Hematopoietic multipotent progenitor cell treated with erythropoietin and hydrocortisone succinate and interleukin-3 and kit ligand, for 4 days (in vitro differentiated cells): ENCODE measurements around the gene MSGN1.
"Not testable (repeated sequence)": the region's sequence is repeated elsewhere in the genome, so short reads cannot be mapped to it uniquely, and the experiment has no call there.

Source experiments
- DNase-seq: peaks from one replicate; pipeline ENCODE4 v3.0.0-alpha.2; 2015

Gene MSGN1

GRCh38 chr2:17805717-17806363 lies 10.4 kb upstream of the MSGN1 start:
- DNase-seq = no peak

- no peak for DNase-seq
Observed at GRCh38 chr2:17813010-17813741, 3.1 kb upstream of the MSGN1 start.

GRCh38 chr2:17813742-17814473 lies 2.4 kb upstream of the MSGN1 start:
- peak; percentile 14 for DNase-seq

- no peak for DNase-seq
Observed at GRCh38 chr2:17814601-17815000, 1.7 kb upstream of the MSGN1 start.

GRCh38 chr2:17815468-17816184 lies 634 bp upstream of the MSGN1 start:
- DNase-seq = no peak

GRCh38 chr2:17818235-17818815 lies 2.1 kb downstream of the MSGN1 start:
- no peak for DNase-seq

- DNase-seq = no peak
Observed at GRCh38 chr2:17821080-17821479, 4.8 kb downstream of the MSGN1 start.

GRCh38 chr2:17821535-17822444 lies 5.5 kb downstream of the MSGN1 start:
- peak; percentile 32 for DNase-seq

- DNase-seq = no peak
Observed at GRCh38 chr2:17822445-17823117, 6.3 kb downstream of the MSGN1 start.

GRCh38 chr2:17823646-17824045 lies 7.4 kb downstream of the MSGN1 start:
- DNase-seq = not testable (repeated sequence)

- no peak for DNase-seq
Observed at GRCh38 chr2:17827316-17827715, 11.1 kb downstream of the MSGN1 start.

- DNase-seq = no peak
Observed at GRCh38 chr2:17827785-17828184, 11.5 kb downstream of the MSGN1 start.

- DNase-seq = peak; percentile 66
Observed at GRCh38 chr2:17830053-17831034, 14.1 kb downstream of the MSGN1 start.

- DNase-seq = no peak
Observed at GRCh38 chr2:17835516-17835915, 19.3 kb downstream of the MSGN1 start.

GRCh38 chr2:17839959-17840358 lies 23.7 kb downstream of the MSGN1 start:
- no peak for DNase-seq

- no peak for DNase-seq
Observed at GRCh38 chr2:17843457-17843856, 27.2 kb downstream of the MSGN1 start.

- no peak for DNase-seq
Observed at GRCh38 chr2:17845806-17846205, 29.5 kb downstream of the MSGN1 start.

GRCh38 chr2:17846676-17847075 lies 30.4 kb downstream of the MSGN1 start:
- no peak for DNase-seq

- DNase-seq = no peak
Observed at GRCh38 chr2:17847236-17847635, 31.0 kb downstream of the MSGN1 start.

- DNase-seq = no peak
Observed at GRCh38 chr2:17849275-17849674, 33.0 kb downstream of the MSGN1 start.
